Stimulated activated CD8-positive, alpha-beta memory T cell treated with anti-CD3 and anti-CD28 coated beads, Interleukin-12 subunit alpha, Interleukin-12 subunit beta, amount 100 ng/mL, for 24 hours (primary cell): Measurements from ENCODE around the gene TSEN34.

ENCODE experiments used
- DNase-seq: peaks from one replicate; pipeline ENCODE4 v3.0.0-alpha.2; 2020; ENCODE audit errors: extremely low read depth

TSEN34 gene

DNA sequence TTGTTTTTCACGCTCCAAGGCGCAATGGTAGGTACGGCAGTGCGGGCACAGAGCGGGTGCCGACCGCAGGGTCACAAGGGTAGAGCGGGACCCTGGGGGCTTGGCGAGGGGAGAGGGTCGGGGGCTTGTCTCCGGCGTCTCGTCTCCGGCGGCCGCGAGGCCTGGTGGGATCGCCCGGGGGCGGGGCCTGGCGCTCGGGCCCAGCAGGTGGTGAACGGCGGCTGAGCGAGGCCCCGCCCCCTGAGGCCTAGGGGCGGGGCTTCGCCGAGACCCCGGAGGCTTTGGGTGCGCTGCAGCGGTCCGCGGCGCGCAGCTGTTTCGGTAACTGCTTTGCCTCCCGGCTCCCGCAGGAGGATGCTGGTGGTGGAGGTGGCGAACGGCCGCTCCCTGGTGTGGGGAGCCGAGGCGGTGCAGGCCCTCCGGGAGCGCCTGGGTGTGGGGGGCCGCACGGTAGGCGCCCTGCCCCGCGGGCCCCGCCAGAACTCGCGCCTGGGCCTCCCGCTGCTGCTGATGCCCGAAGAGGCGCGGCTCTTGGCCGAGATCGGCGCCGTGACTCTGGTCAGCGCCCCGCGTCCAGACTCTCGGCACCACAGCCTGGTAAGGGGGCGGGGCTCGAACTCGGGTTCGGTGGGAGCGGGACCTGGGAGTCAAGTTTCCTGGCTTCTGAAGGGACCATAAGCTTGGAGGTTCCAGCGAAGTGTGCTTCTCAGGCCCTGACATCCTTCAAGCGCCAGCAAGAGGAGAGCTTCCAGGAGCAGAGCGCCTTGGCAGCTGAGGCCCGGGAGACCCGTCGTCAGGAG, at the start of gene TSEN34:
TSS of gene TSEN34 (plus strand) at position 298 of the 800 bp plus-strand sequence. CDS start at position 355, 57 bp downstream.
- DNase-seq: peak; percentile 71

GRCh38 chr19:54141356-54141755, 49.8 kb upstream of the TSEN34 start:
- DNase-seq: no peak

- no peak for DNase-seq
Measured at GRCh38 chr19:54142166-54142780, 48.8 kb upstream of the TSEN34 start.

DNA sequence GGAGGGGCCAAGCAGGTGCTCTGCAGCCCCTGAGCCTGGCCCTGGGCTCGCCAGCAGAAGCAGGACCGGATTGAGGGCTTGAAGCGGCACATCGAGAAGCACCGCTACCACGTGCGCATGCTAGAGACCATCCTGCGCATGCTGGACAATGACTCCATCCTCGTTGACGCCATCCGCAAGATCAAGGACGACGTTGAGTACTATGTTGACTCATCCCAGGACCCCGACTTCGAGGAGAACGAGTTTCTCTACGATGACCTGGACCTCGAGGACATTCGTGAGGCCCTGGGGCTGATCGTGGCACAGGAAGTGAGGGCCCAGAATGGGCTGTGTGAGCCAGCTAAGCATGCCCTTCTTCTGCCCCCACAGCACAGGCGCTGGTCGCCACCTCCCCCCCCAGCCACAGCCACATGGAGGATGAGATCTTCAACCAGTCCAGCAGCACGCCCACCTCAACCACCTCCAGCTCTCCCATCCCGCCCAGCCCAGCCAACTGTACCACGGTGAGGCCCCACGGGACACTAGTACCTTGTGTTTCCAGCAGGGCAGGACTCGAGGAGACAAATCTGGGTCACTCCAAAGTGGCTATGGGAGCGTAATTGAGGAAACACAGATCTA, 45.5 kb upstream of the TSEN34 start:
- DNase-seq: no peak

DNA sequence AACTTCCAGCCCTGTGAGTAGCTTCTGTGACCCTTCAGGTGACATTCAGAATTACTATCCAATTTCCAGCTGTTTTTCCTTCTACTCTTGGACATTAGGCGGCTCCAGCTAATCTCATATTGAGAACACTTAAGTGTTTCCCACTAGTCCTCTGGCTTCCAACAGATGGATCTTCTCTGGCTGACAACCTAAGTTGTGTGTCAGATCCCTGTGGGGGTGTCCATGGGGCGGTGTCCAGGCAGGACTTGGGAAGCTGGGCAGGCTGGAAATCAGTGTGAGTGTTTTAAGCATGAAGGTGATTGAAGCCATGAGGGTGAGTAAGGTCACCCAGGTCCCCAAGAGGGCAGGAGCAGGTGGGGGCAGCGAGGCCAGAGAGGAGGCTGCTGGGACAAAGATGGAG, 43.4 kb upstream of the TSEN34 start:
- DNase-seq: no peak

DNA sequence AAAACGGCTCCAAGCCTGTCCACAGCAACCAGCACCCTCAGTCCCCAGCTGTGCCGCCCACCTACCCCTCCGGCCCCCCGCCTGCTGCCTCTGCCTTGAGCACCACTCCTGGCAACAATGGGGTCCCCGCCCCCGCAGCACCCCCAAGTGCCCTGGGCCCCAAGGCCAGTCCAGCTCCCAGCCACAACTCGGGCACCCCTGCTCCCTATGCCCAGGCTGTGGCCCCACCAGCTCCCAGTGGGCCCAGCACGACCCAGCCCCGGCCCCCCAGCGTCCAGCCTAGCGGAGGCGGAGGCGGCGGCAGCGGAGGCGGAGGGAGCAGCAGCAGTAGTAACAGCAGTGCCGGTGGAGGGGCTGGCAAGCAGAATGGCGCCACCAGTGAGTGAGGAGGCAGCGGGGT, 43.0 kb upstream of the TSEN34 start:
- DNase-seq: no peak

DNA sequence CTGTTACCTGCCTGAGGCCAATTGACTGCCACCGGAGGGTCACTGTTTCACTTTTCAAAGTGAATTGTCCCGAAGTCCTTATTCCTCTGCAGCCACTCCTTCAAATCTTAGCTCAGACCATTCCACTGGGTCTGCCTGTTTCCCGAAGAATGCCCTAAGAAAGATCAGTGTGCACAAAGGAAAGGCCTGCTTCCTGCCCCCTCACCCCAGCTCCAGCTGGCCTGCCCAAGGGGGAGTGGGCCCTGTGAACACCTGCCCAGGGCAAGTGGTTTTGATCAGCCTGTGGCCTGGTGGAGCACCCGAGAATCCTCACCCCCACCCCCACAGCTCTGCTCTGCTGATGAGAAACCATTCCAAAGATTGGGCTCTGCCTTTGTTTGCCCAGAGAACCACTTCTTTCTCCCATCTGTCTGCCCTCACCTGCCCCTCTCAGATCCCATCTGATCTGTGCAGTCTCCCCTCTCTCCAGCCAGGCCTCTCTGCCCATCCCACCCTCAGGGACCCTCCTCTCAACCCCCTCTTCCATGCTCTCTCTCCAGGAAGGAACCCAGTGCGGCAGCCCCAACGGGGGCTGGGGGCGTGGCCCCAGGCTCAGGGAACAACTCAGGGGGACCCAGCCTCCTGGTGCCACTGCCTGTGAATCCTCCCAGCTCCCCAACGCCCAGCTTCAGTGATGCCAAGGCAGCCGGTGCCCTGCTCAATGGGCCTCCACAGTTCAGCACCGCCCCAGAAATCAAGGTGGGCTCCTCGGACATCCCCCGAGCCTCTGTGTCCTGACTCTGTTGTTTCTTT, 41.9 kb upstream of the TSEN34 start:
- DNase-seq: no peak

DNA sequence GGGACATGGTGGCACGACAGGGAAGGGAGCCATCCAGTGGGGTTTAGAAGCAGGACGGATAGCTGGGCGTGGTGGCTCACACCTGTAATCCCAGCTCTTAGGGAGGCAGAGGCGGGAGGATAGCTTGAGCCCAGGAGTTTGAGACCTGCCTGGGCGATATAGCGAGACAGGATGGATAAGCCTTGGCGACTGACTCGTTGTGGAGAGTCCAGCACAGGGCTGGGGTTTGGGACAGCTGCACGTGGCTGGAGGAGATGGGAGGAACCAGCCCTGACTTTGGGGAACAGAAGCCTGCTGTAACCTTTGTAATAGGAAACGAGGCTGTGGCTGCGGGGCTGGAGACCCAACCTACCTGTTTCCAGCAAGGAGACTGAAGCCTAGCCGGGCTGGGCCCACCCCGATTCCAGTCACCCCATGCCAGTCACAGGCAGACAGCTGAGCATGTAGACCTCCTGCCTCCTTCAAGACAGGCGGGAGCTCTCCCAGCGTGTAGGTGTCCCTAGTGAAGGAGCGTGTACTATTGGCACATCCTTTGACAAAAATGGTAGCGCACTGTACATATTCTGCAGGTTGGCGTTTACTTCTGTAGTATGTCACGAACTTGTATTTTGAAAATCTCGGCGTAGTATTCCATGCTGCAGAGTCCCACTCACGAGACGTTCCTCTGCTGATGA, 39.6 kb upstream of the TSEN34 start:
- DNase-seq: no peak

GRCh38 chr19:54152267-54152666, 38.8 kb upstream of the TSEN34 start:
- no peak for DNase-seq

DNA sequence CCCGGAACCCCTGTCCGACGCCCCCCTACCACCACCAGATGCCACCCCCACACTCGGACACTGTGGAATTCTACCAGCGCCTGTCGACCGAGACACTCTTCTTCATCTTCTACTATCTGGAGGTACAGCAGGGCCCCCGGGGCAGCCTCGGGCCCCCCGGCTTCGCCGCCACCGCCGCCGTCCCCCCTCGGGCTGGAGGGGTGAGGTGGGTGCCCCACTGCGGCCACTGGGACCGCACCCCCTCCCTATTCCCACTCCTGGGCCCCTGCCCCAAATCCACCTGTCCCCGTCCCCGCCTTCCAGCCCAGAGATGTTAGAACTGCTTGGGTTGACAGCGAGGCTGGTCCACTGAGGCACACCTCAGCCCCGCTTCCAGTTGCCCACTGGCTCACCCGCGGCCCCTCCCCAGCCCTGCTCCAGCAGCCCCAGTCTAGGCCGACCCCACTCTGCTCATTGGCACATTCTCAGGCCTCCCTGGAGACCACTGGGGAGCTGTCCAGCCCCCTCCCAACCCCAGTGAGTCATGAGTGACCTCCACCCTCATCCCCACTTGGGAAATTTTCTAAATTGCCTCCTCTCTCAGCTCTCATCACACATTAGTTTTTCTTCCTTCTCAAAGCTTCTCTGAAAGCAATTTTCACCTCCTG, 38.1 kb upstream of the TSEN34 start:
- DNase-seq: no peak

GRCh38 chr19:54153731-54154326, 37.3 kb upstream of the TSEN34 start:
- DNase-seq: no peak

GRCh38 chr19:54154603-54155345, 36.3 kb upstream of the TSEN34 start:
- no peak for DNase-seq

DNA sequence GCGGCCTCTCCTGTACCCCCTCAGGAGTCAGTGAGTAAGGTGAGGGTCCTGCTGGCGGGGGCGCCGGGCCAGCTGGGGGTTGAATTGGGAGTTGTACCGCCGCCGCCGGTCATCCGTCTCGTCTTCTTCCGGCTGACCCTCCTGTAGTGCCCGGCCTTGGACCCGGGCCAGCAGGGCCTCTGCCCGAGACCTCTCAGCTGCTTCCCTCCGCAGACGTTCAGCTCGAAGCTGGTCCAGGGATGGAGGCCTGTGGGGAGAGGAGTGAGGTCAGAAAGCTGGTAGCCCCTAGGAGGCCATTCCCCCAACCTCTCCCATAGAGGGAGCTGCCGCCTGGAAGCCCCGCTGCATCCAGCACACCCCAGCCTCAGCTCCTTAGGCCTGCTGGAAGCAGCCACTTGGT, 35.4 kb upstream of the TSEN34 start:
- no peak for DNase-seq

DNA sequence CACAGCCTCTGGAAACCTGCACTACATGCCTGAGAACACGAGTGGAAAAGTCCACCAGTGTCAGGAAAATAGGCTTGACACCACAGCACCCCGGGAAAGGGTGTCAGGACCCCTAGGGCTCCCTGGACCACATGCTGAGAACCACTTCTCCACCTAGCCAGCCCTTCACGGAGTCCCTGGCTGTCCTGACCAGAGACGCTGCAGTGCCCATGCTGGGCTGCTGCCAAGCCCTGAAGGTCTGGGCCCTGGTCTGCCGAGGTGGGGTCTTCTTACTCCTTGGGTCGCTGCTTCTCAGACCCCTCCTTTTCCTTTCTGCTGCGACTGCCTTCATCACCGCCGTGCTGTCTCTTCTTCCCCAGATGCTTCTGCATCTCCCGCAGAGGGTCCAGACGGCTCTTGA, 34.6 kb upstream of the TSEN34 start:
- DNase-seq: no peak

DNA sequence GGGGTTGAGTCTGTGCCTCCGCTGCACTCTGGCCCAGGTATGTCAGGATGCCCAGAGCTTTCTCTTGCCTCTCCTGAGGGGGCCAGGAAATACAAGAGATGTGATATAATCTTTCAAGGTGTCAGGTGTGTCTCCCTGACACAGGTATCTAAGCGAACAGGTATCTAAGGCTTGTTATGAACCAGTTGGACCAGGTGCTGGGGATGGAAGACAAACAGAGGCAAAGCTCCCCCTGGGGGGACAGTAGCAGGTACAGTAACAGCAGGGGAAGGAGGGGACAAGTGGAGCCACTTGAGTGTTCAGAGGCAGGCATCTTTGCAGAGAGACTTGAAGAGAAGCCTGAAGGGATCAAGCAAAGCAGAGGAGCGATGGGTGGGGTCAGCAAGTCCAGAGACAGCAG, 34.2 kb upstream of the TSEN34 start:
- DNase-seq: no peak

DNA sequence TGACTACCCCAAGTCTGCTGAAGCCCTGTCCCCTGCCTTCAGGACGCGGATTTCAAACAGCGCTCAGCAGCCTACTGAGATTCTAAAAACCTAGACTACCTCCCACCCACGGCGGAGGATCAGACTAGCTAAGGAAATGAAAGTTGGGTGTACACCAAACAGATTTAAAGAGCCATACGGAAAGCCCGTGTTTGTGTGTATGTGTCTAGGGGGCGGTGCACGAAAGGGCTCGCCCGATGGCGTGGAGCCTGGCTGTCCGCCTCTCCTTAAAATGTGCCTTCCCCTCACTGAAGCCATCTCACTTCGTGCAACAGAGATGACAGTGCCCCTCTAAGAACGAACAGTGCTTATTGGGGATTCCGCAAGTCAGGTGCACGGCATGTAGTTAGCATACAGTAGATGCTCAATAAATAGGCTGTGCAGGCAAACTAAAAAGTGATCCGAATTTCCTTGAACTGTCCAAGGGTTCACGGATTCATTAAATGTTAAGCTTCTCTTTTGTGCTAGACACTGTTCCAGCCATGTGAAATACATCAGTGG, 32.2 kb upstream of the TSEN34 start:
- no peak for DNase-seq

- DNase-seq: peak; percentile 97
Measured at GRCh38 chr19:54159352-54160181, 31.5 kb upstream of the TSEN34 start, which contains the start of gene LENG1. Gene LENG1 (minus strand): TSS chr19:54159721. CDS start chr19:54159695, 26 bp downstream.

- no peak for DNase-seq
Measured at GRCh38 chr19:54160182-54160811, 30.8 kb upstream of the TSEN34 start.
